Heart left ventricle (tissue), 13 donors: Measurements from ENCODE around the gene SPACDR.

Experiments
- POLR2A ChIP-seq, 2 donors: fragments of 450-650 bp; IDR thresholded peaks; one replicate each; pipeline ENCODE4 v1.6.1; 2017; ENCODE audit warnings: antibody characterized with exemption in 2 of 2, mild to moderate bottlenecking in 2 of 2, moderate library complexity in 2 of 2
- TF ChIP-seq, protein P1 (sequence below), 12 donors: fragments of 200-600 bp; sonication (generic) in 4 of 12; IDR thresholded peaks; one replicate each; pipeline versions ENCODE4 v1.5.0 to v1.8.0; 2018 to 2022; ENCODE audit warnings: antibody characterized with exemption in 12 of 12, mild to moderate bottlenecking in 5 of 12
- donor health status: ischemic (EF 13 %, LVEDD 7.1; RV severe dilation, severe dysfunction).
- donor health status: DM: no; HTN: yes; CAD: no.
- donor health status: DM: no; HTN: no; CAD: no.
- donor health status: ischemic (EF 25% LVEDD 6.9; RV normal size, moderate dysfunction).
- donor health status: ischemic (EF 25% LVEDD 5.7; RV mildly dilated, moderate dysfunction).
- donor health status: ischemic (EF 35%, LVEDD 5.7; RV mildly dilated, moderate dysfunction).
- donor health status: nonischemic (EF 11% LVEDD 7.7; RV severe dilation, severe dysfunction).
- donor health status: DM: yes; HTN: yes; CAD: no.
- donor health status: PGD.
- donor health status: ischemic (EF 29% LVEDD 5.4; RV normal size, mild dysfunction).
- donor health status: nonischemic (EF 23%, LVEDD 6.1; RV moderate dilation, normal function).

DNA sequence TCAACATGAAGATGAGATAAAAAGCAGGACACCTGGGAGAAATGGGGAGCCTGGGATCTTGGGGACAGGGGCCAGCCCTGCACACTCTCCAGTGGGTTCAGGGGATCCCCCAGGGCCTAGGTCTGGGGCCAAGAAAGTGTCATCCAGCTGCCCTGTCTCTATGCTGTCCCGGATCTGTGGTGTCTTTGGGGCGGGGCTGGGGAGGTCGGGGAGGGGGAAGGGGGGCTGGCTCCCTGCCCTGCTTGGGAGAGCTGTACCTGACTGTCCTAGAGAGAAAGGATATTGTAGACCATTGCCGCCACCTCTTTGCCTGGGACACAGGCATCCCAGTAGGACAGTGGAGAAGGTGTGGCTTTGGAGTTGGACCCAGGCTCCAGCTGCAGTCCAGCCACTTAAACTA lies 7.0 kb upstream of the SPACDR start:
- TF ChIP-seq, protein P1, sequence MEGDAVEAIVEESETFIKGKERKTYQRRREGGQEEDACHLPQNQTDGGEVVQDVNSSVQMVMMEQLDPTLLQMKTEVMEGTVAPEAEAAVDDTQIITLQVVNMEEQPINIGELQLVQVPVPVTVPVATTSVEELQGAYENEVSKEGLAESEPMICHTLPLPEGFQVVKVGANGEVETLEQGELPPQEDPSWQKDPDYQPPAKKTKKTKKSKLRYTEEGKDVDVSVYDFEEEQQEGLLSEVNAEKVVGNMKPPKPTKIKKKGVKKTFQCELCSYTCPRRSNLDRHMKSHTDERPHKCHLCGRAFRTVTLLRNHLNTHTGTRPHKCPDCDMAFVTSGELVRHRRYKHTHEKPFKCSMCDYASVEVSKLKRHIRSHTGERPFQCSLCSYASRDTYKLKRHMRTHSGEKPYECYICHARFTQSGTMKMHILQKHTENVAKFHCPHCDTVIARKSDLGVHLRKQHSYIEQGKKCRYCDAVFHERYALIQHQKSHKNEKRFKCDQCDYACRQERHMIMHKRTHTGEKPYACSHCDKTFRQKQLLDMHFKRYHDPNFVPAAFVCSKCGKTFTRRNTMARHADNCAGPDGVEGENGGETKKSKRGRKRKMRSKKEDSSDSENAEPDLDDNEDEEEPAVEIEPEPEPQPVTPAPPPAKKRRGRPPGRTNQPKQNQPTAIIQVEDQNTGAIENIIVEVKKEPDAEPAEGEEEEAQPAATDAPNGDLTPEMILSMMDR (IDR thresholded peaks at IDR 0.05) = no peak
- no peak for TF ChIP-seq POLR2A (IDR thresholded peaks at IDR 0.05)
